B cell (primary cell): ENCODE results near the gene FRMPD2. TPM values are rescaled to one million over a fixed set of nuclear protein-coding genes. Genes with fewer than 3 reads are reported as not detected.

ENCODE experiments used
- ATAC-seq: fragments of 200-7000 bp; cut with Tn5 transposase; one replicate; pipeline ENCODE4 v1.10.0; 2021; ENCODE audit warnings: low read depth, mild to moderate bottlenecking, moderate number of reproducible peaks, moderate library complexity
- CTCF ChIA-PET: fragments of 350-600 bp; sonication (Branson Sonifier 250); formaldehyde crosslinking; loops from one replicate; lab custom pipeline; 2021; ENCODE audit warnings: antibody characterized with exemption, inconsistent platforms; lab: Charles Lee
- POLR2A ChIA-PET: fragments of 350-600 bp; sonication (Branson Sonifier 250); formaldehyde crosslinking; loops from one replicate; lab custom pipeline; 2021; ENCODE audit warnings: antibody characterized with exemption; lab: Charles Lee
- DNase-seq: peaks from one replicate; pipeline ENCODE4 v3.0.0; 2013
- H2AFZ ChIP-seq: 2 replicates; pipeline ENCODE4 v1.6.1; 2012; ENCODE audit warnings: mild to moderate bottlenecking, low read depth, low read length; ENCODE audit not compliant: insufficient read depth, poor library complexity, severe bottlenecking
- H3K27ac ChIP-seq, 2 donors: 1 replicate in 1 of 2; 2 replicates in 1 of 2; pipeline ENCODE4 v1.5.1; 2012 to 2013; ENCODE audit warnings: low read length in 2 of 2, mild to moderate bottlenecking in 2 of 2, moderate library complexity in 1 of 2
- H3K27me3 ChIP-seq, 4 experiments: fragments of 200-600 bp in 1 of 4; sonication (generic) in 1 of 4; replicated peaks in 1 of 4; 1 replicate in 2 of 4; 2 replicates in 2 of 4; pipeline versions ENCODE4 v1.6.1 to v1.7.0; 2013 to 2016; ENCODE audit warnings: low read length in 3 of 4, mild to moderate bottlenecking in 2 of 4, mixed read lengths in 1 of 4, moderate library complexity in 1 of 4; ENCODE audit not compliant: insufficient read depth in 4 of 4, control insufficient read depth in 3 of 4; ENCODE audit errors: control extremely low read depth in 1 of 4
- H3K36me3 ChIP-seq, 2 experiments: replicated peaks in 1 of 2; 1 replicate in 1 of 2; 2 replicates in 1 of 2; pipeline versions ENCODE4 v1.6.1 to v1.7.1; 2013; ENCODE audit warnings: low read length in 1 of 2; ENCODE audit not compliant: insufficient read depth in 2 of 2, control insufficient read depth in 1 of 2; ENCODE audit errors: control extremely low read depth in 1 of 2, extremely low read depth in 1 of 2
- H3K4me1 ChIP-seq, 2 donors: fragments of 200-600 bp in 1 of 2; sonication (generic) in 1 of 2; 1 replicate in 1 of 2; 2 replicates in 1 of 2; pipeline versions ENCODE4 v1.5.1 to v1.6.1; 2013 to 2017; ENCODE audit warnings: low read length in 2 of 2; ENCODE audit not compliant: control insufficient read depth in 2 of 2, insufficient read depth in 2 of 2
- H3K4me2 ChIP-seq: replicated peaks from 2 replicates; pipeline ENCODE3; 2012; ENCODE audit warnings: mild to moderate bottlenecking, low read depth, low read length; ENCODE audit not compliant: poor library complexity, severe bottlenecking
- H3K4me3 ChIP-seq, 5 experiments: fragments of 200-600 bp in 1 of 5; sonication (generic) in 1 of 5; 1 replicate in 3 of 5; 2 replicates in 2 of 5; pipeline versions ENCODE4 v1.5.1 to v1.7.0; 2011 to 2016; ENCODE audit warnings: low read length in 4 of 5, mild to moderate bottlenecking in 4 of 5, low read depth in 2 of 5, control low read depth in 1 of 5, moderate library complexity in 1 of 5; ENCODE audit not compliant: insufficient read depth in 1 of 5; ENCODE audit errors: control extremely low read depth in 1 of 5, extremely low read depth in 1 of 5
- H3K79me2 ChIP-seq: fragments of 200-600 bp; sonication (generic); one replicate; pipeline ENCODE4 v1.6.0; 2016; ENCODE audit warnings: low read length; ENCODE audit not compliant: control insufficient read depth, insufficient read depth
- H3K9ac ChIP-seq: fragments of 200-600 bp; sonication (generic); 2 replicates; pipeline ENCODE4 v1.6.1; 2017; ENCODE audit warnings: mild to moderate bottlenecking, low read length, moderate library complexity
- H3K9me3 ChIP-seq, 3 donors: one replicate each; pipeline versions ENCODE4 v1.6.1 to v1.7.1; 2013; ENCODE audit warnings: low read length in 2 of 3; ENCODE audit not compliant: control insufficient read depth in 2 of 3, insufficient read depth in 1 of 3; ENCODE audit errors: control extremely low read depth in 1 of 3
- H4K20me1 ChIP-seq: 2 replicates; pipeline ENCODE4 v1.6.0; 2012; ENCODE audit warnings: mild to moderate bottlenecking, low read length; ENCODE audit not compliant: insufficient read depth, control insufficient read depth, poor library complexity, severe bottlenecking
- H3K27ac Mint-ChIP-seq: one replicate; pipeline ENCODE4 v1.8.0; 2021; ENCODE audit warnings: mixed read lengths
- H3K27me3 Mint-ChIP-seq: one replicate; pipeline ENCODE4 v1.8.0; 2021; ENCODE audit warnings: mixed read lengths
- H3K4me1 Mint-ChIP-seq: one replicate; pipeline ENCODE4 v1.8.0; 2021; ENCODE audit warnings: mixed read lengths
- H3K4me3 Mint-ChIP-seq: one replicate; pipeline ENCODE4 v1.8.0; 2021; ENCODE audit warnings: mixed read lengths
- H3K9me3 Mint-ChIP-seq: one replicate; pipeline ENCODE4 v1.8.0; 2022; ENCODE audit warnings: mixed read lengths; ENCODE audit not compliant: insufficient read depth
- EZH2 ChIP-seq: IDR thresholded peaks from 2 replicates; pipeline ENCODE4 v1.6.1; 2012; ENCODE audit warnings: borderline replicate concordance, low read depth, mild to moderate bottlenecking, moderate library complexity, low read length; ENCODE audit not compliant: insufficient read depth, poor library complexity, severe bottlenecking
- WGBS: methylation state at CpG from one replicate; pipeline ENCODE4 v1.1.5; 2013; ENCODE audit warnings: missing lambda C conversion rate; ENCODE audit not compliant: insufficient coverage; 5-methylcytosine and 5-hydroxymethylcytosine counted together
- intact Hi-C: fragments of 100-400 bp; cut with micrococcal nuclease; formaldehyde crosslinking; loops from one replicate; pipeline ENCODE4 v1.10.0; 2022
- polyA plus RNA-seq: library from polyadenylated mRNA; depleted of rRNA; stranded (reverse); fragments of >200 nt; gene quantifications from 2 replicates; pipeline ENCODE4 v1.2.3, GENCODE V29; 2012
- total RNA-seq, 2 donors: library from RNA; stranded (reverse); fragments of 120-200 nt in 1 of 2; gene quantifications; 1 replicate in 1 of 2; 2 replicates in 1 of 2; pipeline versions ENCODE4 v1.2.3 to v1.2.4, GENCODE V29; 2013 to 2022
- TF ChIP-seq, protein P1 (sequence below): fragments of 200-600 bp; IDR thresholded peaks from one replicate; pipeline ENCODE4 v1.8.0; 2022; ENCODE audit warnings: antibody characterized with exemption, mild to moderate bottlenecking

FRMPD2 gene
- total and polyA plus RNA-seq, 2 donors (not counting 1 experiment from before 2014, with no cell fraction given), result not detected

DNA sequence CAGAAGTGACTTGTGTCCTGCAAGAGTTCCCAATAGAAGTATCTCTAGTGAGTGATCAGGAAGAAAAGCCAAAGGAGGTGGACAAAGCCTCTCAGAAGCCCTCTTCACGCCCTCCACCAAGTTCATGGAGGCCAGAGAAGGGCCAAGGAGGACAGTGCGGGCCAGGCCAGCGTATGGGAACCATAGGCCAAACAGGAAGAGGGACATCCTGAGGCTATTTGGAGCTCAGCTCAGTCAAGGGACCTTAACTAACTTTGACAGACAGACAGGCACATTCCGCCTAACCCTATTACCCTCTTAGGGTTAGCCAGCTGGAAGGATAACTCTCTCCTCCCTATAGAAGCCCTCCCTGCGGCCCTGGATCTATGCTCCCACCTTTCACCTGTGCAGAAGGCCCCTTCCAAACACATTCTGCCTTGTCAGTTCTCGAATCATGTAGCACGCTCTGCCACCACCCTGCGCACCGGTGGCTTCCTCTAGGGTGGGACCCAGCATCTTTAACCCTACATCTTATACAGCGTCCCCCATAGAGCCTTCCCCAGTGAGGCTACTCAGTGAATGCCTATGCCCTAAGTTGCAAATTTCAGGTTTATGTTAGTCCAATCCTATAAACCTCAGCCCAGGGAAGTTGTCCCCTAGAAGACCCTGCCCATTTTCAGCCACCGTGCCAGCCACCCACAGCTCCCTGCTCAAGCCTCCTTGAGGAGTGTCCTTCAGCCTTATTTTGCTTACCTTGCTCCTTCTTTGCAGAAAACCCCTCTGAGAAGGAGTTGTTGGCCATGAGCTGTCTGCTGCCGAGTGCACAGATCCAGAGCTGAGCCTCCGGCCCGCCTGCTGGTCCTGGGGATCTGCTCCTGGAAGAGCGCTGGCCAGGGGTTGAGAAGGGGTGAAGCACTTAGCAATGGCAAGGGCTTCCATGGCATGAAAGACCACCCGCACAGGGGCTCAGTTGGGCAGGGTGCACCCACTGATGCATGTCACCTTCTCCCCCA lies 36.9 kb downstream of the FRMPD2 start:
- Histone ChIP-seq H3K4me2 (no peak overlapping the region), H3K9me3 (no peaks in the 10 kb centered on the region), H3K4me3 (no peak overlapping the region), H3K36me3 (no peaks in the 10 kb centered on the region), H2AFZ (no peak overlapping the region), H3K27me3 (peaks cover 0 to 4% (median 0%) of the 10 kb centered on the region in 4 experiments), H3K4me1 (no peaks in the 10 kb centered on the region), H3K9ac (no peak overlapping the region), H3K79me2 (no peaks in the 10 kb centered on the region), H4K20me1 (no peaks in the 10 kb centered on the region), H3K27ac (no peak overlapping the region)
- DNase-seq (no peak), ATAC-seq (no peak)
- H3K9me3 Mint-ChIP-seq, result no peaks in the 10 kb centered on the region
- no peak for TF ChIP-seq EZH2
- TF ChIP-seq, protein P1, sequence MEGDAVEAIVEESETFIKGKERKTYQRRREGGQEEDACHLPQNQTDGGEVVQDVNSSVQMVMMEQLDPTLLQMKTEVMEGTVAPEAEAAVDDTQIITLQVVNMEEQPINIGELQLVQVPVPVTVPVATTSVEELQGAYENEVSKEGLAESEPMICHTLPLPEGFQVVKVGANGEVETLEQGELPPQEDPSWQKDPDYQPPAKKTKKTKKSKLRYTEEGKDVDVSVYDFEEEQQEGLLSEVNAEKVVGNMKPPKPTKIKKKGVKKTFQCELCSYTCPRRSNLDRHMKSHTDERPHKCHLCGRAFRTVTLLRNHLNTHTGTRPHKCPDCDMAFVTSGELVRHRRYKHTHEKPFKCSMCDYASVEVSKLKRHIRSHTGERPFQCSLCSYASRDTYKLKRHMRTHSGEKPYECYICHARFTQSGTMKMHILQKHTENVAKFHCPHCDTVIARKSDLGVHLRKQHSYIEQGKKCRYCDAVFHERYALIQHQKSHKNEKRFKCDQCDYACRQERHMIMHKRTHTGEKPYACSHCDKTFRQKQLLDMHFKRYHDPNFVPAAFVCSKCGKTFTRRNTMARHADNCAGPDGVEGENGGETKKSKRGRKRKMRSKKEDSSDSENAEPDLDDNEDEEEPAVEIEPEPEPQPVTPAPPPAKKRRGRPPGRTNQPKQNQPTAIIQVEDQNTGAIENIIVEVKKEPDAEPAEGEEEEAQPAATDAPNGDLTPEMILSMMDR, result no peak
- no peak overlapping the region for H3K27ac Mint-ChIP-seq
- peaks cover 20% of the 10 kb centered on the region for H3K27me3 Mint-ChIP-seq
- H3K4me1 Mint-ChIP-seq, result no peaks in the 10 kb centered on the region
- WGBS, result 95% methylated on average over 15 of the region's 16 CpGs
- CTCF ChIA-PET, result no interaction called here
- intact Hi-C loops, result no loop called here
- POLR2A ChIA-PET, result no interaction called here
- no peak overlapping the region for H3K4me3 Mint-ChIP-seq

DNA sequence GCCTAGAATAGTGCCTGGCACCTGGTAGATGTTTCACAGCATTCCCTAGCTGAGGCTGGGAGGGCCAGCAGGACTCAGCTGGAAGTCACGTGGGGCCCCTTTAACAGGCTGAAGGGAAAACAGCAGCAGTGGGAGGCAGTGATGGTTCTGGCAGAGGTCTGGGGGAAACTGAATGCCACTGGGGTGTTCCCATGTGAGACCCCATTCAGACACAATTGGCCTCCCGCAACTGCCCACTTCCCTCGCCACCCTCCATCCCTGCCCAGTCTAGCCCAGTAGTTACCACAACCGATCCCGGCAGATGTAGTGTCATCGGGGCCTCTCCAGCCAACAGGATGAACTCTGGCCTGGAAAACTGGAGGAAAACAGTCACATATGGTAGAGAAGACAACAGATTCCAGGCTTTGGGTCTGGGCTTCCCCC lies 38.3 kb downstream of the FRMPD2 start:
- Histone ChIP-seq H3K27ac (no peak overlapping the region), H3K36me3 (no peaks in the 10 kb centered on the region), H3K4me1 (no peaks in the 10 kb centered on the region), H4K20me1 (no peaks in the 10 kb centered on the region), H3K9ac (no peak overlapping the region), H3K4me3 (no peak overlapping the region), H3K4me2 (no peak overlapping the region), H3K9me3 (no peaks in the 10 kb centered on the region), H2AFZ (no peak overlapping the region), H3K79me2 (no peaks in the 10 kb centered on the region), H3K27me3 (peaks cover 0 to 4% (median 1%) of the 10 kb centered on the region in 4 experiments)
- Mint-ChIP-seq H3K9me3 (no peaks in the 10 kb centered on the region), H3K27me3 (peaks cover 27% of the 10 kb centered on the region), H3K4me3 (no peak overlapping the region), H3K27ac (no peak overlapping the region), H3K4me1 (peaks cover 5% of the 10 kb centered on the region)
- 97% methylated on average over 6 of the region's 6 CpGs for WGBS
- ChIA-PET CTCF (no interaction called here), POLR2A (no interaction called here)
- intact Hi-C loops, result no loop called here
- TF ChIP-seq, protein P1, result no peak
- no peak for TF ChIP-seq EZH2
- no peak for ATAC-seq
- DNase-seq, result no peak
